HepG2 (cell line): ENCODE results near the gene EZH1. TPM values are rescaled to one million over a fixed set of nuclear protein-coding genes. Genes with fewer than 3 reads are reported as not detected.
A peak's percentile ranks its signal among the peaks of the same experiment; 100 is the strongest.

Experiments used
- ARHGAP35 ChIP-seq: sonication (generic); formaldehyde crosslinking; IDR thresholded peaks from 2 replicates; pipeline ENCODE4 v1.9.0; 2022; ENCODE audit warnings: mild to moderate bottlenecking, inconsistent platforms, moderate library complexity, missing genetic modification reagents, borderline replicate concordance
- ARID2 ChIP-seq: sonication (generic); formaldehyde crosslinking; IDR thresholded peaks from 2 replicates; pipeline ENCODE4 v1.8.1; 2022; ENCODE audit warnings: mild to moderate bottlenecking, missing genetic modification reagents, borderline replicate concordance
- GTF3A ChIP-seq: sonication (generic); formaldehyde crosslinking; conservative IDR thresholded peaks from 2 replicates; pipeline ENCODE4 v1.4.0; 2020; ENCODE audit warnings: mild to moderate bottlenecking, missing genetic modification reagents
- HOXA5 ChIP-seq: sonication (generic); formaldehyde crosslinking; IDR thresholded peaks from 2 replicates; pipeline ENCODE4 v1.4.0; 2020; ENCODE audit warnings: missing genetic modification reagents
- JDP2 ChIP-seq: sonication (generic); formaldehyde crosslinking; IDR thresholded peaks from 2 replicates; pipeline ENCODE4 v1.8.1; 2022; ENCODE audit warnings: missing genetic modification reagents, borderline replicate concordance
- NR3C1 ChIP-seq: sonication (generic); formaldehyde crosslinking; IDR thresholded peaks from 2 replicates; pipeline ENCODE4 v1.4.0; 2020; ENCODE audit warnings: missing genetic modification reagents
- RELA ChIP-seq: sonication (generic); formaldehyde crosslinking; IDR thresholded peaks from 2 replicates; pipeline ENCODE4 v1.4.0; 2020; ENCODE audit warnings: missing genetic modification reagents
- SOX5 ChIP-seq: IDR thresholded peaks from 2 replicates; pipeline ENCODE4 v1.6.1; 2016; ENCODE audit warnings: borderline replicate concordance
- WIZ ChIP-seq: sonication (generic); formaldehyde crosslinking; IDR thresholded peaks from 2 replicates; pipeline ENCODE4 v1.5.1; 2020; ENCODE audit warnings: mild to moderate bottlenecking, missing genetic modification reagents
- ZMYM4 ChIP-seq: sonication (generic); formaldehyde crosslinking; IDR thresholded peaks from 2 replicates; pipeline ENCODE4 v1.8.1; 2023; ENCODE audit warnings: mild to moderate bottlenecking, missing genetic modification reagents
- ZNF354B ChIP-seq: sonication (generic); formaldehyde crosslinking; IDR thresholded peaks from 2 replicates; pipeline ENCODE4 v1.8.0; 2022; ENCODE audit warnings: mild to moderate bottlenecking, missing genetic modification reagents
- ZNF430 ChIP-seq: sonication (generic); formaldehyde crosslinking; IDR thresholded peaks from 2 replicates; pipeline ENCODE4 v1.9.0; 2021; ENCODE audit warnings: mild to moderate bottlenecking, missing genetic modification reagents
- ZNF552 ChIP-seq: sonication (generic); formaldehyde crosslinking; IDR thresholded peaks from 2 replicates; pipeline ENCODE4 v1.9.0; 2022; ENCODE audit warnings: missing genetic modification reagents, mild to moderate bottlenecking, borderline replicate concordance
- ZNF557 ChIP-seq: sonication (generic); formaldehyde crosslinking; IDR thresholded peaks from 2 replicates; pipeline ENCODE4 v1.4.0; 2020; ENCODE audit warnings: missing genetic modification reagents
- ZSCAN29 ChIP-seq: sonication (generic); formaldehyde crosslinking; conservative IDR thresholded peaks from 2 replicates; pipeline ENCODE4 v1.4.0; 2020; ENCODE audit warnings: mild to moderate bottlenecking, missing genetic modification reagents
- ZSCAN9 ChIP-seq: IDR thresholded peaks from 2 replicates; pipeline ENCODE4 v1.6.1; 2016; ENCODE audit warnings: borderline replicate concordance
- ZZZ3 ChIP-seq: sonication (generic); formaldehyde crosslinking; IDR thresholded peaks from 2 replicates; pipeline ENCODE4 v1.4.0; 2020; ENCODE audit warnings: missing genetic modification reagents, mild to moderate bottlenecking, borderline replicate concordance
- polyA plus RNA-seq, 8 experiments: library from polyadenylated mRNA; depleted of rRNA in 3 of 8; stranded (reverse) in 7 of 8; unstranded in 1 of 8; fragments of >200 nt; fragmentation: Illumina TruSeq in 4 of 8; extraction: Trizol in 4 of 8; gene quantifications; 2 replicates each; pipeline versions ENCODE4 v1.2.1 to v1.2.3, GENCODE V29; 2011 to 2016; ENCODE audit warnings: low read depth in 4 of 8, missing spikeins in 1 of 8, mixed read lengths in 1 of 8; ENCODE audit not compliant: insufficient read depth in 1 of 8
- total RNA-seq, 5 experiments: library from RNA; depleted of rRNA; stranded (reverse); fragments of >200 nt; fragmentation: Illumina TruSeq; extraction: Trizol; gene quantifications; 2 replicates each; pipeline ENCODE4 v1.2.3, GENCODE V29; 2016; ENCODE audit warnings: low read depth in 1 of 5
- TF ChIP-seq, protein P1 (sequence below): sonication (generic); formaldehyde crosslinking; IDR thresholded peaks from 2 replicates; pipeline ENCODE4 v1.8.1; 2023; ENCODE audit warnings: mild to moderate bottlenecking, missing genetic modification reagents
- TF ChIP-seq, protein P2 (sequence below): sonication (generic); formaldehyde crosslinking; IDR thresholded peaks from 2 replicates; pipeline ENCODE4 v1.8.0; 2022; ENCODE audit warnings: mild to moderate bottlenecking, missing genetic modification reagents, moderate library complexity
- TF ChIP-seq, protein P3 (sequence below): sonication (generic); formaldehyde crosslinking; IDR thresholded peaks from 2 replicates; pipeline ENCODE4 v1.8.0; 2022; ENCODE audit warnings: low read depth, missing genetic modification reagents
- TF ChIP-seq, protein P4 (sequence below): sonication (generic); formaldehyde crosslinking; IDR thresholded peaks from 2 replicates; pipeline ENCODE4 v1.4.0; 2020; ENCODE audit warnings: missing genetic modification reagents, mild to moderate bottlenecking, borderline replicate concordance

Gene EZH1
- total and polyA plus RNA-seq, 2 of the 13 experiments (the other 11 are each of a cell fraction or from before 2014, with no cell fraction given): 11.6 to 24.0 TPM

DNA sequence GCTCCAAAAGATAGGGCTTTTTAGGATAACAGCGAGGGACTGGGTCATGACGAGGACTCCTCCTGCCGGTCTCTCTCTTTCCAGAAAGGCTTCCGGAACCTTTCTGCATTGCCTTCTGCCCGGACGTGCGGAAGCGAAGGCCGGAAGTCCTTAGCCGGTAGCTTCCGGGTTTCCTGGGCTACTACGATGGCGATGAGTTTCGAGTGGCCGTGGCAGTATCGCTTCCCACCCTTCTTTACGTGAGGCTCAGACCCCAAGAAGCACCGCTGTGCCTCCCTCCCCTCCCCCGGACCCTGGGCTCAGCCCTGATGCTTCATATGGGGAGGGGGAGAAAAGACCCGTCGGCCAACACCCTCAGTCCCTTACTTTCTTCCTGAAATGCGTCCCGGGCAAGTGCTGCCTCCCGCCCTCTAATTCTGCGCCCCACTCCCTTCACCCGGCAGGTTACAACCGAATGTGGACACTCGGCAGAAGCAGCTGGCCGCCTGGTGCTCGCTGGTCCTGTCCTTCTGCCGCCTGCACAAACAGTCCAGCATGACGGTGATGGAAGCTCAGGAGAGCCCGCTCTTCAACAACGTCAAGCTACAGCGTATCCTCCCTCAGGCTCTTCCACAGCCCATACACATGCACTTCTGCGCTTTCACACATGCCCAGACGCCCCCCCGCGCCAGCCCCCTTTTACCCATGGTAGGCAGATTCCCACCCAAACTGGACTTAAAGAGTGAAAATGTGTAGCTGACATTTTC is 28.6 kb upstream of the EZH1 start, which contains the start of gene VPS25 (continued):
- TF ChIP-seq ZNF552 (CRISPR knock-in tag): peak; percentile 90; the same call in 1 of the 2 replicates
- TF ChIP-seq ZMYM4: peak; percentile 62; the same call in 1 of the 2 replicates
- TF ChIP-seq HOXA5 (CRISPR knock-in tag): peak; percentile 93
- TF ChIP-seq ARHGAP35 (CRISPR knock-in tag): peak; percentile 31; the same call in 1 of the 2 replicates
- TF ChIP-seq JDP2 (CRISPR knock-in tag): no peak
- no peak for TF ChIP-seq ARID2 (CRISPR knock-in tag)
- TF ChIP-seq, protein P1, sequence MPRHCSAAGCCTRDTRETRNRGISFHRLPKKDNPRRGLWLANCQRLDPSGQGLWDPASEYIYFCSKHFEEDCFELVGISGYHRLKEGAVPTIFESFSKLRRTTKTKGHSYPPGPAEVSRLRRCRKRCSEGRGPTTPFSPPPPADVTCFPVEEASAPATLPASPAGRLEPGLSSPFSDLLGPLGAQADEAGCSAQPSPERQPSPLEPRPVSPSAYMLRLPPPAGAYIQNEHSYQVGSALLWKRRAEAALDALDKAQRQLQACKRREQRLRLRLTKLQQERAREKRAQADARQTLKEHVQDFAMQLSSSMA (CRISPR knock-in tag): no peak
- TF ChIP-seq ZZZ3 (CRISPR knock-in tag): peak; percentile 84; the same call in 1 of the 2 replicates
- TF ChIP-seq, protein P2, sequence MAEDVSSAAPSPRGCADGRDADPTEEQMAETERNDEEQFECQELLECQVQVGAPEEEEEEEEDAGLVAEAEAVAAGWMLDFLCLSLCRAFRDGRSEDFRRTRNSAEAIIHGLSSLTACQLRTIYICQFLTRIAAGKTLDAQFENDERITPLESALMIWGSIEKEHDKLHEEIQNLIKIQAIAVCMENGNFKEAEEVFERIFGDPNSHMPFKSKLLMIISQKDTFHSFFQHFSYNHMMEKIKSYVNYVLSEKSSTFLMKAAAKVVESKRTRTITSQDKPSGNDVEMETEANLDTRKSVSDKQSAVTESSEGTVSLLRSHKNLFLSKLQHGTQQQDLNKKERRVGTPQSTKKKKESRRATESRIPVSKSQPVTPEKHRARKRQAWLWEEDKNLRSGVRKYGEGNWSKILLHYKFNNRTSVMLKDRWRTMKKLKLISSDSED: no peak
- TF ChIP-seq, protein P3, sequence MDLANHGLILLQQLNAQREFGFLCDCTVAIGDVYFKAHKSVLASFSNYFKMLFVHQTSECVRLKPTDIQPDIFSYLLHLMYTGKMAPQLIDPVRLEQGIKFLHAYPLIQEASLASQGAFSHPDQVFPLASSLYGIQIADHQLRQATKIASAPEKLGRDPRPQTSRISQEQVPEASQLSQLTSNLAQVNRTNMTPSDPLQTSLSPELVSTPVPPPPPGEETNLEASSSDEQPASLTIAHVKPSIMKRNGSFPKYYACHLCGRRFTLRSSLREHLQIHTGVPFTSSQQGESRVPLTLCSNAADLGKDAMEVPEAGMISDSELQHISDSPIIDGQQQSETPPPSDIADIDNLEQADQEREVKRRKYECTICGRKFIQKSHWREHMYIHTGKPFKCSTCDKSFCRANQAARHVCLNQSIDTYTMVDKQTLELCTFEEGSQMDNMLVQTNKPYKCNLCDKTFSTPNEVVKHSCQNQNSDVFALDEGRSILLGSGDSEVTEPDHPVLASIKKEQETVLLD (CRISPR knock-in tag): no peak
- TF ChIP-seq RELA: 0 out of 2 replicates have a peak, but pooled peaks have one; percentile 80
- peak; percentile 71; the same call in 1 of the 2 replicates for TF ChIP-seq SOX5 (CRISPR knock-in tag)
- no peak for TF ChIP-seq WIZ
- no peak for TF ChIP-seq NR3C1 (CRISPR knock-in tag)
- peak; percentile 81; the same call in 1 of the 2 replicates for TF ChIP-seq GTF3A
- peak; percentile 85 for TF ChIP-seq ZNF430 (CRISPR knock-in tag)
- TF ChIP-seq, protein P4, sequence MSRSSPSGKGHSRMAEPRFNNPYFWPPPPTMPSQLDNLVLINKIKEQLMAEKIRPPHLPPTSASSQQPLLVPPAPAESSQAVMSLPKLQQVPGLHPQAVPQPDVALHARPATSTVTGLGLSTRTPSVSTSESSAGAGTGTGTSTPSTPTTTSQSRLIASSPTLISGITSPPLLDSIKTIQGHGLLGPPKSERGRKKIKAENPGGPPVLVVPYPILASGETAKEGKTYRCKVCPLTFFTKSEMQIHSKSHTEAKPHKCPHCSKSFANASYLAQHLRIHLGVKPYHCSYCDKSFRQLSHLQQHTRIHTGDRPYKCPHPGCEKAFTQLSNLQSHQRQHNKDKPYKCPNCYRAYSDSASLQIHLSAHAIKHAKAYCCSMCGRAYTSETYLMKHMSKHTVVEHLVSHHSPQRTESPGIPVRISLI (CRISPR knock-in tag): peak; percentile 43; the same call in 1 of the 2 replicates
- no peak for TF ChIP-seq ZSCAN29 (CRISPR knock-in tag)
- TF ChIP-seq ZNF354B (CRISPR knock-in tag): 0 out of 2 replicates have a peak, but pooled peaks have one; percentile 74
- TF ChIP-seq ZSCAN9 (CRISPR knock-in tag): peak; percentile 98
- 0 out of 2 replicates have a peak, but pooled peaks have one; percentile 39 for TF ChIP-seq ZNF557 (CRISPR knock-in tag)
